IMR-90 (cell line): ENCODE measurements around the gene DOCK9.

Experiments
- BHLHE40 ChIP-seq: fragments of 150-350 bp; IDR thresholded peaks from 2 replicates; pipeline ENCODE4 v1.6.1; 2016; ENCODE audit warnings: mild to moderate bottlenecking, low read depth, low read length
- CEBPB ChIP-seq: IDR thresholded peaks from 2 replicates; pipeline ENCODE4 v1.6.1; 2012; ENCODE audit warnings: low read depth, low read length, improper control_type of control experiment
- CTCF ChIP-seq: conservative IDR thresholded peaks from 2 replicates; pipeline ENCODE4 v1.5.1; 2012; ENCODE audit warnings: mild to moderate bottlenecking, low read depth, low read length, improper control_type of control experiment
- ELK1 ChIP-seq: fragments of 150-350 bp; IDR thresholded peaks from 2 replicates; pipeline ENCODE4 v1.6.1; 2016; ENCODE audit warnings: low read depth, mild to moderate bottlenecking, low read length, moderate library complexity, borderline replicate concordance
- MAZ ChIP-seq: IDR thresholded peaks from 2 replicates; pipeline ENCODE4 v1.6.1; 2012; ENCODE audit warnings: low read depth, mild to moderate bottlenecking, low read length, improper control_type of control experiment, moderate library complexity, borderline replicate concordance
- MXI1 ChIP-seq: IDR thresholded peaks from 2 replicates; pipeline ENCODE4 v1.6.1; 2012; ENCODE audit warnings: low read depth, mild to moderate bottlenecking, low read length, moderate library complexity, borderline replicate concordance
- POLR2A ChIP-seq: IDR thresholded peaks from 2 replicates; pipeline ENCODE4 v1.6.1; 2012; ENCODE audit warnings: mild to moderate bottlenecking, low read depth, low read length
- USF2 ChIP-seq: fragments of 150-350 bp; IDR thresholded peaks from 2 replicates; pipeline ENCODE4 v1.6.1; 2017; ENCODE audit warnings: mild to moderate bottlenecking, antibody characterized with exemption, low read length, low read depth

- TF ChIP-seq POLR2A (no peak), CTCF (no peak), BHLHE40 (no peak), CEBPB (no peak), USF2 (no peak), MAZ (no peak), ELK1 (no peak), MXI1 (no peak)
Observed at GRCh38 chr13:98813993-98814392, 163.9 kb downstream of the DOCK9 start.
